ENCODE data around the gene PRKCA.
A peak's percentile ranks its signal among the peaks of the same experiment; 100 is the strongest.

Gene PRKCA

DNA sequence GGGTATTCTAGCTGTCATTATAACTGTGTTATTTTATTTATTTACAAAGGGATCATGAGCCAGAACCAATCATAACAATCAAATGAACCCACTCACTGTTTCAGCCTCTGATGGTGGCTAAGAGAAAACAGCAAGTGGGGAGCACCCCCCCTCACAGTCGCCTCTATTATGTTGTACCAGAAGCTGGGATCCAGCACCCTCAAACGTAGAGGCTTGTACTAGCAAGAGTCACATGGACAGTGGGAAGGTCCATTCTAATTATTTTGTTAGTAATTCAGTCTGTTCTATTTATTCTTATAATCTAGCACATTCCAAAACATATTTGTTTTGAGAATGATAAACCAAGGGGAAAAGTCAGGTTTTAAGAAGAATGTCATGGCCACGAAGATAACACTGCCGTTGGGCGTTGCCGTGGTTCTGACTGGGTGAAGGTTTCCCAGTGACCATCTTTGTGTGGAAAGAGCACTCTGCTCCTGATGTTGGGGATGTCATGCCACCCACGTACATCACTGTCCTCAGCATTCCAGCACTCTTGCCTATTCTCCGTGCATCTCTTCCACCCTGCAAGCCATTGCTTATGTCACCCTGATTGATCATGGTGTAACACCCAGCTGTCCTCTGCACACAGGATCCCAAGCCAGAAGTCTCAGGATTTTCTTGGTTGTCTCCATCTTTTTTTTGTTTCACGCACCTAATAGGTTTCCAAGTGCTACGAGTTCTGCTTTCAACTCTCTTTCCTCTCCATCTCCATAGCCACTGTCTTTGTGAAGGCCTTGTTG is 205.8 kb downstream of the PRKCA start:
- Histone ChIP-seq H3K4me3 (ENCODE audit: low read length in 2 of 2) (peak overlapping the region in 1 of 2 donors; percentile 4), H3K9me3 (ENCODE audit: control insufficient read depth in 2 of 2, low read length in 2 of 2) (no peaks in the 10 kb centered on the region), H3K27me3 (ENCODE audit: control insufficient read depth in 1 of 2, insufficient read depth in 2 of 2, low read length in 2 of 2) (no peaks in the 10 kb centered on the region), H3K36me3 (ENCODE audit: control insufficient read depth in 2 of 2, insufficient read depth in 2 of 2, low read length in 2 of 2) (no peaks in the 10 kb centered on the region), H3K27ac (ENCODE audit: low read length) (peak overlapping the region; percentile 7), H3K4me1 (ENCODE audit: control insufficient read depth, insufficient read depth, low read length) (peaks cover 22% of the 10 kb centered on the region), H3K9ac (ENCODE audit: low read length in 2 of 2) (no peak overlapping the region)

DNA sequence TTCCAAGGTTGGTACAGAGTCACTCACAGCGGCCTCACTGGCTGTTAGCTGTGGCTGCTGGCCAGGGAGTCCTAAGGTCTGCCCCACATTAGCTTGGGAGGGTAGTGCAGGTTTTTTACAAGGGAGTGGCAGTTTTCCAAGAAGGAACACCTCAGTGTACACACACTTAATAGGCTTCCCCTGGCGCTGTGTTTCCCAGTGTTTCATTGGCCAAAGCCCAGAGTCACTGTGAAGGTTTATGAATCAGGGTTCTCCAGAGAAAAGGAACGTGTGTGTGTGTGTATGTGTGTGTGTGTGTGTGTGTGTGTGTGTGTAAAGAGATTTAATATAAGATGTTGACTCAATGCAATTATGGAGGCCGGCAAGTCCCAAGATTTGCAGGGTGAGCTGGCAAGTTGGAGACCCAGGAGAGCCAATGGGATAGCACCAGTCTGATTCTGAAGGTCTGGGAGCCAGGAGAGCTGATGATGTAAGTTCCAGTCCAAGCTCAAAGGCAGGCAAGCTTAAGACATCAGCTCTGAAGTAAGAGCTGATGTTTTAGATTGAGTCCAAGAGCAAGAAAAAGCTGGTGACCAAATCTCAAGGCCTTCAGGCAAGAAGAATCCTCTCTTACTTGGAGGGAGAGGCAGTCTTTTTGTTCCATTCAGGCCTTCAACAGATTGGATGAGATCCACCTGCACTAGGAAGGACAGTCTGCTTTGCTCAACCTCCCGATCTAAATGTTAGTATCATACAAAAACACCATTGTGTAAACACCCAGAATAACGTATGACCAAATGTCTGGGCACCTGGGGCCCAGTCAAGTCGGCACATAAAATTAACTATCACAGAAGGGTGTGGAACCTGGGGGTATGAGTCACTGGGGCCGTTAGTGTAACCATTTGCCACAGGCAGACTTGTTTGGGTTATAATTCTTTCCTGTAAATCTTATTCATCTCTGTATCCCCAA is 206.8 kb downstream of the PRKCA start:
- H3K27ac ChIP-seq (ENCODE audit: low read length), result no peak overlapping the region
- peaks cover 19% of the 10 kb centered on the region for H3K4me1 ChIP-seq (ENCODE audit: control insufficient read depth, insufficient read depth, low read length)
- no peaks in the 10 kb centered on the region for H3K9me3 ChIP-seq (ENCODE audit: control insufficient read depth in 2 of 2, low read length in 2 of 2)
- H3K4me3 ChIP-seq (ENCODE audit: low read length in 2 of 2), result no peak overlapping the region
- H3K36me3 ChIP-seq (ENCODE audit: control insufficient read depth in 2 of 2, insufficient read depth in 2 of 2, low read length in 2 of 2), result no peaks in the 10 kb centered on the region
- no peak overlapping the region for H3K9ac ChIP-seq (ENCODE audit: low read length in 2 of 2)
- no peaks in the 10 kb centered on the region for H3K27me3 ChIP-seq (ENCODE audit: control insufficient read depth in 1 of 2, insufficient read depth in 2 of 2, low read length in 2 of 2)

DNA sequence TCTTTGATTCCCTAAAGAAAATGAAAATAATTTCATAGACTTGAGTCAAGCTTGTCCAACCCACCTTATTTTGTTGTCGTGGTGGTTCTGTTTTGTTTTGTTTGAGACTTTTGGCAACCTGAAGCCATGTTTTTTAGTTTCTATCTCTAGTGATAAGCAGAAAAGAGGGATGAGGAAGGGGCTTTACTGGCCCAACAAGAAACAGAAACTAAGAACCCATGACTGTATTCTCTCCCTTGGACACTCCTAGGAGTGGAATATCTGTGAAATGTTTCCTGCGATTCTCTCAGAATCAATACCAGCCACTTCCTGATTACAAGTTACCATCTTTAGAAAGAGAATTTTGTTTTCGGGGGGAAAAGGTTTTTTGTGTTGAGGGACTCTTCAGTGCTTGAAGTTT is 207.5 kb downstream of the PRKCA start:
- no peak overlapping the region for H3K9ac ChIP-seq (ENCODE audit: low read length in 2 of 2)
- H3K4me1 ChIP-seq (ENCODE audit: control insufficient read depth, insufficient read depth, low read length), result peaks cover 18% of the 10 kb centered on the region
- no peaks in the 10 kb centered on the region for H3K27me3 ChIP-seq (ENCODE audit: control insufficient read depth in 1 of 2, insufficient read depth in 2 of 2, low read length in 2 of 2)
- no peaks in the 10 kb centered on the region for H3K9me3 ChIP-seq (ENCODE audit: control insufficient read depth in 2 of 2, low read length in 2 of 2)
- H3K27ac ChIP-seq (ENCODE audit: low read length), result no peak overlapping the region
- no peaks in the 10 kb centered on the region for H3K36me3 ChIP-seq (ENCODE audit: control insufficient read depth in 2 of 2, insufficient read depth in 2 of 2, low read length in 2 of 2)
- H3K4me3 ChIP-seq (ENCODE audit: low read length in 2 of 2), result no peak overlapping the region

DNA sequence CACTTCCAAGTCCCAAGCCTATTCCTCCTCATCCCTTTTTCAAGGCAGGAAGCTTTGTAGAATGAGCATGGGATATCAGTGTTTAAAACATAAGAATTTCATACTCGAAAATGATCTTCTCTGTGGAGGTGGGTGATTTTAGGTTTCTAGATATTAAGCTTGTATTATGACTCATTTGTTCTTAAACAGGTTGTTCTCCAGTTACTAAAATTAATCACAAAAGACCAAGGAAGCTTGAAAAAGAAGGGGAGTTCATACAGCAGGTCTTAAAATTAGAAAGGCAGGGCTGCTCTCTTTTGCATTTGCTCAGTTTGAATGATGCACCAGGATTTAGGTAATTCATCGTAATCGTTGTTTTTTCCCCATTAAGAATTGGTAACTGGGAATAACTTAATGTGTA is 208.7 kb downstream of the PRKCA start:
- Histone ChIP-seq H3K27ac (ENCODE audit: low read length) (no peak overlapping the region), H3K27me3 (ENCODE audit: control insufficient read depth in 1 of 2, insufficient read depth in 2 of 2, low read length in 2 of 2) (no peaks in the 10 kb centered on the region), H3K9ac (ENCODE audit: low read length in 2 of 2) (no peak overlapping the region), H3K4me1 (ENCODE audit: control insufficient read depth, insufficient read depth, low read length) (peaks cover 16% of the 10 kb centered on the region), H3K9me3 (ENCODE audit: control insufficient read depth in 2 of 2, low read length in 2 of 2) (no peaks in the 10 kb centered on the region), H3K36me3 (ENCODE audit: control insufficient read depth in 2 of 2, insufficient read depth in 2 of 2, low read length in 2 of 2) (no peaks in the 10 kb centered on the region), H3K4me3 (ENCODE audit: low read length in 2 of 2) (no peak overlapping the region)

DNA sequence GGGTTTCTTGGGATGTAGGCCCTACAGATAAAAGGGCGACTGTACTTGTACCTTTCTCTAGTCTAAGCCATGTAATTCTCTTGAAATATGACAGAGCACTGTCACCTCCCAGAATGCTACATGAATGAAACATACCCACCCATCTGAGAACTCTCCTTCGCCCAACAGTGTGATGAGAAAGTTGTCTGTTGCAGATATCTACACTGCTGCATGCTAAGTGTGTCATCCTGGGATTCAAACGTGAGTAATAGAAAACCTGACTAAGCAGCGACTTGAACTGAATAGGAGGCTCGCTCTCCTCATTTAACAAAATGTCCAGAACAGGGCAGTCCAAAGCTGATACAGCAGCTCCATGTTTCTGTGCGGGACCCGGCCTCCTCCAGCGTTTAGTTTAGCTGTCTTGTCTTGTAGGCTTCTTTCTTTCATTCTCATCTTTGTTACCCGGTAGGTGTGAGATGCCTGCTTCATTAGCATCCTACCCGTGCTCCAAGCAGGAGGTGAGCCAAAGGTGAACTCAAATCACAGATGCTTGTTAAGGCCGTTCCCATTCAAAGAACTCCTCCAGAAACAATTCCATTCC is 211.9 kb downstream of the PRKCA start:
- no peak overlapping the region for H3K27ac ChIP-seq (ENCODE audit: low read length)
- peaks cover 5% of the 10 kb centered on the region for H3K4me1 ChIP-seq (ENCODE audit: control insufficient read depth, insufficient read depth, low read length)
- no peak overlapping the region for H3K4me3 ChIP-seq (ENCODE audit: low read length in 2 of 2)
- no peak overlapping the region for H3K9ac ChIP-seq (ENCODE audit: low read length in 2 of 2)
- no peaks in the 10 kb centered on the region for H3K27me3 ChIP-seq (ENCODE audit: control insufficient read depth in 1 of 2, insufficient read depth in 2 of 2, low read length in 2 of 2)
- no peaks in the 10 kb centered on the region for H3K9me3 ChIP-seq (ENCODE audit: control insufficient read depth in 2 of 2, low read length in 2 of 2)
- no peaks in the 10 kb centered on the region for H3K36me3 ChIP-seq (ENCODE audit: control insufficient read depth in 2 of 2, insufficient read depth in 2 of 2, low read length in 2 of 2)

DNA sequence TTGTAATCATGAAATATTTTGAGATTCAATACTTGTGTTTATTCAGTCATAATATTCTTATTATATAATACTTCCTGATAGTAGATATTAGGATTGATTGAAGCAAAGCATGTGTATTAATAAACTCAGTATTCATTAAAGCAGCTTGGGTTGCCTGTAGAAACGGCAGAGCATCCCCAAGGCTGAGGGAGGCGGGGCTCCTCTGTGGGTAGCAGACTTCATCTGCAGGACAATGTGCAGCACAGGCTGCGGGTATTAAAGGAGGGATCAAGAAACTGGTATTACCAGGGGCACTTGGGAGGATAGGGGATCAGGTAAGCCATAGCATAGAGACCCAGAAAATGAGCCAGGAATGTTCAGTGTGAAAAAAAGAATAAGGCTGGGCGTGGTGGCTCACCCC is 213.6 kb downstream of the PRKCA start:
- Histone ChIP-seq H3K36me3 (ENCODE audit: control insufficient read depth in 2 of 2, insufficient read depth in 2 of 2, low read length in 2 of 2) (no peaks in the 10 kb centered on the region), H3K4me1 (ENCODE audit: control insufficient read depth, insufficient read depth, low read length) (peaks cover 2% of the 10 kb centered on the region), H3K4me3 (ENCODE audit: low read length in 2 of 2) (no peak overlapping the region), H3K27me3 (ENCODE audit: control insufficient read depth in 1 of 2, insufficient read depth in 2 of 2, low read length in 2 of 2) (no peaks in the 10 kb centered on the region), H3K9me3 (ENCODE audit: control insufficient read depth in 2 of 2, low read length in 2 of 2) (no peaks in the 10 kb centered on the region), H3K27ac (ENCODE audit: low read length) (no peak overlapping the region), H3K9ac (ENCODE audit: low read length in 2 of 2) (no peak overlapping the region)

DNA sequence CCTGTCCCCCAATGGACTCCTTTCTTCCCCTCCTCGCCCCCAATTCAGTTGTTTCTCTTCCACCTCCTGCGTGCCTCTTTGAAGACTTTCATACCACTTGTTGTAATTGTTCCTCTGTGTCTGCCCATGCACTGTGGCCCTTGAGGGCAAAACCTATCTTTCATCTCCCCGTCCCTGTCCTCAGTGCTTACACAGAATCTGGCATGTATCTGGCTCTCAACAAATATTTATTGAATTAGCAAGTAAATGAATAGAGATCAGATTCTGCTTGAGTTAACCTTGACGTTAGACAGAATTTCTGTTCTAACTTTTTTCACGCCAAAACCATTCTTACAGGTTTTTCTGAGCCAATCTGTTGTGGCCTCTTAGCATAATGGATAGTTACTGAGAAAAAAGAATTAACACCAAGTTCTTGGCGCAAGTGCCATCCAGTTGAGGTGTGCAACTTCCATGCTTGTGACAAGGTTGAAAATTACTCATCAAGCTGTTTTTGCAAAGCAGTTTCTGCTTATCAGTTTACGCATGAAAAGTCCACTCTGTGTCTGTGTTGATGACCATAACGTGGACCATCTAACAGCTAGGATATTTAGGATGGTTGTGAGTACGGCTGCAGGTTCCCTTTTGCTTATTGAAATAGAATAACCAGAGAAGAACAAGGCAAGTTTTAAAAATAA is 215.1 kb downstream of the PRKCA start:
- Histone ChIP-seq H3K27ac (ENCODE audit: low read length) (no peak overlapping the region), H3K27me3 (ENCODE audit: control insufficient read depth in 1 of 2, insufficient read depth in 2 of 2, low read length in 2 of 2) (no peaks in the 10 kb centered on the region), H3K4me1 (ENCODE audit: control insufficient read depth, insufficient read depth, low read length) (peaks cover 8% of the 10 kb centered on the region), H3K36me3 (ENCODE audit: control insufficient read depth in 2 of 2, insufficient read depth in 2 of 2, low read length in 2 of 2) (no peaks in the 10 kb centered on the region), H3K4me3 (ENCODE audit: low read length in 2 of 2) (no peak overlapping the region), H3K9ac (ENCODE audit: low read length in 2 of 2) (no peak overlapping the region), H3K9me3 (ENCODE audit: control insufficient read depth in 2 of 2, low read length in 2 of 2) (no peaks in the 10 kb centered on the region)

DNA sequence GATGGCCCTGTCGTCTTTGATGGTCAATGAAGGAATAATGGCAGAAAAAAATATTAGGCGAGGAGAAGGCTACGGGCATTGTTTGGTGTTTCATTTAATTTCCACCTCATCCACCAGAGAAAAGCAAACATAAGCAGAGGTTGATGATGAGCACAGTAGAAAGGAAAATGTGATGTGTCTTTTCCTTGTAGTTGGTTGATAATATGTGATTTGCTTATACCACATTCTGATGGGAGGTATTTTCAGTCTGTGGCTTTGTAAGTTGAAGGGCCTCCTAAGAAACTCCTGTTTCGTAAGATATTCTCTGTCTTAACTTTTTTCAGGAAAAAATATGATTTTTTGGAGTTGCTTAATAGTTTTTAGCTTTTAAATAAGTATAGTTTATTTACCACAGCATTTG is 215.7 kb downstream of the PRKCA start:
- Histone ChIP-seq H3K27ac (ENCODE audit: low read length) (no peak overlapping the region), H3K4me3 (ENCODE audit: low read length in 2 of 2) (no peak overlapping the region), H3K9me3 (ENCODE audit: control insufficient read depth in 2 of 2, low read length in 2 of 2) (no peaks in the 10 kb centered on the region), H3K9ac (ENCODE audit: low read length in 2 of 2) (no peak overlapping the region), H3K27me3 (ENCODE audit: control insufficient read depth in 1 of 2, insufficient read depth in 2 of 2, low read length in 2 of 2) (no peaks in the 10 kb centered on the region), H3K4me1 (ENCODE audit: control insufficient read depth, insufficient read depth, low read length) (peaks cover 15% of the 10 kb centered on the region), H3K36me3 (ENCODE audit: control insufficient read depth in 2 of 2, insufficient read depth in 2 of 2, low read length in 2 of 2) (no peaks in the 10 kb centered on the region)

DNA sequence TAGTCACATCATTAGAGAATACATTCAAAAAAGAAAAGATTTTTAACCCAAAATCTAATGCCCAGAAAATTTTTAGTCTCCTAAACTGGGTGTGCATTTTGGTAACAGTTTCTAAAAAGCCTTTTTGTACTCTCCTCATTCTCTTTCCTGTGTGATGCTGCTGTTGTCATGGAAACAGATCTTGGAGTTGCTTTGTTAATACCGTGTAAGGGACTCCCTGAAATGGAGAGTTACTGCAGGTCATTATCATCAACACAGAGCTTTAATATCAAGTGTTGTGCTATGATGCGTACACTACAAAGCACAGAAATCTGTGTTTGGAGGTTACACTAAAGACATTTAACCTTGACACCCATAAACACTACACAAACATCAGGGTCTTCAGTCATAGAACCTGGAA is 216.3 kb downstream of the PRKCA start:
- no peak overlapping the region for H3K4me3 ChIP-seq (ENCODE audit: low read length in 2 of 2)
- H3K36me3 ChIP-seq (ENCODE audit: control insufficient read depth in 2 of 2, insufficient read depth in 2 of 2, low read length in 2 of 2), result no peaks in the 10 kb centered on the region
- H3K27me3 ChIP-seq (ENCODE audit: control insufficient read depth in 1 of 2, insufficient read depth in 2 of 2, low read length in 2 of 2), result no peaks in the 10 kb centered on the region
- H3K4me1 ChIP-seq (ENCODE audit: control insufficient read depth, insufficient read depth, low read length), result peaks cover 20% of the 10 kb centered on the region
- no peak overlapping the region for H3K9ac ChIP-seq (ENCODE audit: low read length in 2 of 2)
- no peak overlapping the region for H3K27ac ChIP-seq (ENCODE audit: low read length)
- no peaks in the 10 kb centered on the region for H3K9me3 ChIP-seq (ENCODE audit: control insufficient read depth in 2 of 2, low read length in 2 of 2)

DNA sequence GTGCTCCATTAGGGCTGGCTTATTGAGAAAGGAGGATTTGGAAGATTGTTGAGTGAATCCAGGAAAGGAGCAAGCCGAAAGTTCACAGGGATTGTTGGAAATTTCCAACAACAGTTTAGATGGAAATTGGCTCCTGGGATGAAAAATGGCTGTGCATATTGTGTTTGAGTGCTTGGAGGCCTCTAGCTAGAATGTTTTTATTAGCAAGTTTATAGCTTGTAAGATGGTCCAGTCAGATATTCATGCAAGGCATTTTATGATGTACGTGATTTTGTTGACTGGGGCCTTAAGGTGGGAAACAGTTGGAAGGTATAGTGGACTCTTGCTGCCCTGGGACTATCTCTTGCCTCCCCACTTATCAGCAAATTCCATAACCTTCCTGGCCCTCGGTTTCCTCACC is 216.7 kb downstream of the PRKCA start:
- peaks cover 24% of the 10 kb centered on the region for H3K4me1 ChIP-seq (ENCODE audit: control insufficient read depth, insufficient read depth, low read length)
- H3K4me3 ChIP-seq (ENCODE audit: low read length in 2 of 2), result no peak overlapping the region

More for the DNA sequence above, 216.7 kb downstream of the PRKCA start:
- Histone ChIP-seq H3K9me3 (ENCODE audit: control insufficient read depth in 2 of 2, low read length in 2 of 2) (no peaks in the 10 kb centered on the region), H3K36me3 (ENCODE audit: control insufficient read depth in 2 of 2, insufficient read depth in 2 of 2, low read length in 2 of 2) (no peaks in the 10 kb centered on the region), H3K27ac (ENCODE audit: low read length) (no peak overlapping the region), H3K27me3 (ENCODE audit: control insufficient read depth in 1 of 2, insufficient read depth in 2 of 2, low read length in 2 of 2) (no peaks in the 10 kb centered on the region), H3K9ac (ENCODE audit: low read length in 2 of 2) (no peak overlapping the region)
